H9 (cell line): ENCODE measurements around the gene GRIN2A. TPM values are rescaled to one million over a fixed set of nuclear protein-coding genes. Genes with fewer than 3 reads are reported as not detected.

Experiments used
- DNase-seq: peaks from one replicate; pipeline ENCODE4 v3.0.0-alpha.2; 2017
- H2AFZ ChIP-seq: one replicate; pipeline ENCODE4 v1.6.1; 2013; ENCODE audit warnings: mild to moderate bottlenecking, low read length, control low read depth, moderate library complexity
- H2AK5ac ChIP-seq: 2 replicates; pipeline ENCODE4 v1.6.1; 2013; ENCODE audit warnings: low read length, control low read depth, mixed read lengths; ENCODE audit not compliant: insufficient read length
- H2BK120ac ChIP-seq: one replicate; pipeline ENCODE4 v1.6.1; 2013; ENCODE audit warnings: low read depth, mild to moderate bottlenecking, low read length, control low read depth, inconsistent platforms; ENCODE audit not compliant: poor library complexity, severe bottlenecking
- H2BK12ac ChIP-seq: 2 replicates; pipeline ENCODE4 v1.6.1; 2013; ENCODE audit warnings: low read length, control low read depth, mixed read lengths, low read depth; ENCODE audit not compliant: insufficient read length
- H2BK15ac ChIP-seq: 2 replicates; pipeline ENCODE4 v1.6.1; 2013; ENCODE audit warnings: low read depth, low read length, control low read depth
- H2BK20ac ChIP-seq: one replicate; pipeline ENCODE4 v1.6.1; 2013; ENCODE audit warnings: low read depth, mild to moderate bottlenecking, low read length, control low read depth, inconsistent platforms; ENCODE audit not compliant: poor library complexity, severe bottlenecking
- H2BK5ac ChIP-seq: 2 replicates; pipeline ENCODE4 v1.6.1; 2013; ENCODE audit warnings: low read length, control low read depth, mixed read lengths; ENCODE audit not compliant: insufficient read length
- H3K14ac ChIP-seq: 2 replicates; pipeline ENCODE4 v1.6.1; 2013; ENCODE audit warnings: low read length, control low read depth; ENCODE audit not compliant: insufficient read depth
- H3K18ac ChIP-seq: 2 replicates; pipeline ENCODE4 v1.6.1; 2013; ENCODE audit warnings: low read depth, mild to moderate bottlenecking, mixed read lengths, low read length, control low read depth; ENCODE audit not compliant: insufficient read length
- H3K23ac ChIP-seq: 2 replicates; pipeline ENCODE4 v1.6.1; 2013; ENCODE audit warnings: low read length, control low read depth, mixed read lengths, low read depth; ENCODE audit not compliant: insufficient read length
- H3K23me2 ChIP-seq: 2 replicates; pipeline ENCODE4 v1.6.1; 2013; ENCODE audit warnings: low read depth, mild to moderate bottlenecking, mixed read lengths, low read length, control low read depth; ENCODE audit not compliant: insufficient read length, poor library complexity, severe bottlenecking
- H3K27ac ChIP-seq: 2 replicates; pipeline ENCODE4 v1.5.1; 2013; ENCODE audit warnings: low read length, control low read depth, mixed read lengths, low read depth; ENCODE audit not compliant: insufficient read length
- H3K27me3 ChIP-seq: 2 replicates; pipeline ENCODE4 v1.6.1; 2013; ENCODE audit warnings: low read length, control low read depth, inconsistent platforms; ENCODE audit not compliant: insufficient read depth
- H3K4ac ChIP-seq: 2 replicates; pipeline ENCODE4 v1.6.1; 2013; ENCODE audit warnings: low read depth, mild to moderate bottlenecking, control low read depth, inconsistent platforms, low read length, moderate library complexity
- H3K4me1 ChIP-seq: 2 replicates; pipeline ENCODE4 v1.6.1; 2013; ENCODE audit warnings: low read length, control low read depth, inconsistent platforms; ENCODE audit not compliant: insufficient read depth
- H3K4me2 ChIP-seq: 2 replicates; pipeline ENCODE4 v1.6.1; 2013; ENCODE audit warnings: low read length, control low read depth, mixed read lengths; ENCODE audit not compliant: insufficient read length, insufficient read depth
- H3K56ac ChIP-seq: 2 replicates; pipeline ENCODE4 v1.6.1; 2013; ENCODE audit warnings: low read depth, mild to moderate bottlenecking, mixed read lengths, low read length, control low read depth; ENCODE audit not compliant: insufficient read length
- H3K79me1 ChIP-seq: 2 replicates; pipeline ENCODE4 v1.6.1; 2013; ENCODE audit warnings: low read depth, mild to moderate bottlenecking, moderate library complexity, low read length, control low read depth, inconsistent platforms; ENCODE audit not compliant: insufficient read depth, poor library complexity, severe bottlenecking
- H3K79me2 ChIP-seq: 2 replicates; pipeline ENCODE4 v1.6.1; 2013; ENCODE audit warnings: low read length, control low read depth, inconsistent platforms; ENCODE audit not compliant: insufficient read depth
- H3K9ac ChIP-seq: 2 replicates; pipeline ENCODE4 v1.6.1; 2013; ENCODE audit warnings: low read length, control low read depth, mixed read lengths; ENCODE audit not compliant: insufficient read length; ENCODE audit errors: extremely low read depth
- H3K9me3 ChIP-seq: one replicate; pipeline ENCODE4 v1.6.1; 2013; ENCODE audit warnings: low read depth, low read length, inconsistent platforms; ENCODE audit not compliant: control insufficient read depth
- H3T11ph ChIP-seq: one replicate; pipeline ENCODE4 v1.6.1; 2013; ENCODE audit warnings: mild to moderate bottlenecking, low read length, control low read depth, inconsistent platforms
- H4K20me1 ChIP-seq: one replicate; pipeline ENCODE4 v1.6.1; 2013; ENCODE audit not compliant: control insufficient read depth, insufficient read length, insufficient read depth
- H4K5ac ChIP-seq: 2 replicates; pipeline ENCODE4 v1.6.1; 2013; ENCODE audit warnings: low read depth, mild to moderate bottlenecking, mixed read lengths, low read length, control low read depth; ENCODE audit not compliant: insufficient read length
- H4K8ac ChIP-seq: replicated peaks from 2 replicates; pipeline ENCODE4 v1.6.1; 2013; ENCODE audit warnings: low read length, control low read depth, mixed read lengths, low read depth; ENCODE audit not compliant: insufficient read length
- H4K91ac ChIP-seq: 2 replicates; pipeline ENCODE4 v1.6.1; 2013; ENCODE audit warnings: low read depth, mild to moderate bottlenecking, moderate library complexity, mixed read lengths, low read length, control low read depth; ENCODE audit not compliant: insufficient read length
- H3K27ac Mint-ChIP-seq, 3 experiments: 2 replicates in 2 of 3; 3 replicates in 1 of 3; pipeline ENCODE4 v1.8.0; 2020 to 2021; ENCODE audit warnings: mixed read lengths in 3 of 3, mild to moderate bottlenecking in 1 of 3, moderate library complexity in 1 of 3
- H3K27me3 Mint-ChIP-seq: 2 replicates; pipeline ENCODE4 v1.8.0; 2021; ENCODE audit warnings: low read depth, mild to moderate bottlenecking, moderate library complexity, mixed read lengths
- H3K36me3 Mint-ChIP-seq, 3 experiments: 2 replicates in 2 of 3; 3 replicates in 1 of 3; pipeline ENCODE4 v1.8.0; 2020 to 2021; ENCODE audit warnings: low read depth in 3 of 3, mixed read lengths in 3 of 3; ENCODE audit not compliant: insufficient read depth in 1 of 3
- H3K4me1 Mint-ChIP-seq, 2 experiments: 2 replicates each; pipeline ENCODE4 v1.8.0; 2020; ENCODE audit warnings: mixed read lengths in 2 of 2
- H3K4me3 Mint-ChIP-seq, 2 experiments: 2 replicates in 1 of 2; 3 replicates in 1 of 2; pipeline ENCODE4 v1.8.0; 2020 to 2021; ENCODE audit warnings: mild to moderate bottlenecking in 2 of 2, mixed read lengths in 2 of 2, moderate library complexity in 1 of 2
- H3K9me3 Mint-ChIP-seq, 2 experiments: 2 replicates in 1 of 2; 3 replicates in 1 of 2; pipeline ENCODE4 v1.8.0; 2020; ENCODE audit warnings: mild to moderate bottlenecking in 2 of 2, mixed read lengths in 2 of 2, moderate library complexity in 1 of 2
- WGBS: extraction: QIAGEN DNeasy Blood & Tissue Kit; methylation state at CpG from one replicate; pipeline ENCODE4 v1.1.7; 2013; ENCODE audit warnings: missing lambda C conversion rate, low lambda C conversion rate, mixed read lengths; ENCODE audit not compliant: insufficient read length; ENCODE audit errors: extremely low coverage; 5-methylcytosine and 5-hydroxymethylcytosine counted together
- total RNA-seq: library from RNA; stranded (reverse); gene quantifications from 2 replicates; pipeline ENCODE4 v1.2.1, GENCODE V29; 2021
- TF ChIP-seq, protein P1 (sequence below): fragments of 200-600 bp; sonication (generic); conservative IDR thresholded peaks from 3 replicates; pipeline ENCODE4 v1.8.0; 2021; ENCODE audit warnings: antibody characterized with exemption, mild to moderate bottlenecking

The GRIN2A gene
- total RNA-seq, 1 experiment from 2014 or later: 1.5 TPM

DNA sequence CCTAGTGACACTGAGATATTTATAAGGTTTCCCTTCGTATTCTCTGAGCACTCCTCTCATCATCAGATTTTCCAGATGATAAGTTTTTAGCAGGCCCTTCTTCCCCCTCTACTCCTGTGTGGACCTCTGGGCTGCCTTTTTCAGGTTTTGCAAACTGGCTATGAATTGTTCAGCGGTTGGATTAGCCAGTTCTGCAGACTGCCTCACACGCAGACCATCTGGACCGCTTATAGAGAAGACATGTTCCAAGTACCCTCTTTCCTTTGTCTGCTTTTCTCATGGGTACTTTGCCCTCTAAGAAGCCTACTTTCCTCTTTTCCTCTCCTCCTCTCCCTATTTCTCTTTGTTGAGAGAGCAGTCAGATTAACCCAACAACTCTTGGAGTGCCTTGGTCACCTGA lies 111.6 kb downstream of the GRIN2A start:
- H3K79me1 ChIP-seq: no peaks in the 10 kb centered on the region
- no peaks in the 10 kb centered on the region for H3K9me3 Mint-ChIP-seq
- H3K4me2 ChIP-seq: no peak overlapping the region
- TF ChIP-seq, protein P1, sequence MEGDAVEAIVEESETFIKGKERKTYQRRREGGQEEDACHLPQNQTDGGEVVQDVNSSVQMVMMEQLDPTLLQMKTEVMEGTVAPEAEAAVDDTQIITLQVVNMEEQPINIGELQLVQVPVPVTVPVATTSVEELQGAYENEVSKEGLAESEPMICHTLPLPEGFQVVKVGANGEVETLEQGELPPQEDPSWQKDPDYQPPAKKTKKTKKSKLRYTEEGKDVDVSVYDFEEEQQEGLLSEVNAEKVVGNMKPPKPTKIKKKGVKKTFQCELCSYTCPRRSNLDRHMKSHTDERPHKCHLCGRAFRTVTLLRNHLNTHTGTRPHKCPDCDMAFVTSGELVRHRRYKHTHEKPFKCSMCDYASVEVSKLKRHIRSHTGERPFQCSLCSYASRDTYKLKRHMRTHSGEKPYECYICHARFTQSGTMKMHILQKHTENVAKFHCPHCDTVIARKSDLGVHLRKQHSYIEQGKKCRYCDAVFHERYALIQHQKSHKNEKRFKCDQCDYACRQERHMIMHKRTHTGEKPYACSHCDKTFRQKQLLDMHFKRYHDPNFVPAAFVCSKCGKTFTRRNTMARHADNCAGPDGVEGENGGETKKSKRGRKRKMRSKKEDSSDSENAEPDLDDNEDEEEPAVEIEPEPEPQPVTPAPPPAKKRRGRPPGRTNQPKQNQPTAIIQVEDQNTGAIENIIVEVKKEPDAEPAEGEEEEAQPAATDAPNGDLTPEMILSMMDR: no peak
- H3K27me3 ChIP-seq: no peaks in the 10 kb centered on the region
- H4K20me1 ChIP-seq: no peaks in the 10 kb centered on the region
- no peaks in the 10 kb centered on the region for H3K4me1 ChIP-seq
- H3K18ac ChIP-seq: no peak overlapping the region
- H3K14ac ChIP-seq: no peak overlapping the region
- H3K9me3 ChIP-seq: no peaks in the 10 kb centered on the region
- WGBS: no CpG with 5 or more reads among the region's 4 CpGs
- H3K27ac ChIP-seq: no peak overlapping the region
- no peak overlapping the region for H4K91ac ChIP-seq
- H2AK5ac ChIP-seq: no peak overlapping the region
- H2BK12ac ChIP-seq: no peak overlapping the region
- H3K4ac ChIP-seq: no peak overlapping the region
- DNase-seq: no peak
- peaks cover 7% of the 10 kb centered on the region for H3K27me3 Mint-ChIP-seq
- no peaks in the 10 kb centered on the region for H3K23me2 ChIP-seq
- H2BK15ac ChIP-seq: no peak overlapping the region
- no peak overlapping the region for H4K5ac ChIP-seq
- no peak overlapping the region for H2BK5ac ChIP-seq
- no peak overlapping the region for H3K23ac ChIP-seq
- no peak overlapping the region for H3K27ac Mint-ChIP-seq
- H2BK20ac ChIP-seq: no peak overlapping the region
- H3T11ph ChIP-seq: no peak overlapping the region
- no peaks in the 10 kb centered on the region for H3K79me2 ChIP-seq
- H2BK120ac ChIP-seq: no peak overlapping the region
- no peak overlapping the region for H4K8ac ChIP-seq
- no peak overlapping the region for H3K56ac ChIP-seq
- no peak overlapping the region for H3K4me3 Mint-ChIP-seq
- no peak overlapping the region for H2AFZ ChIP-seq
- no peaks in the 10 kb centered on the region for H3K4me1 Mint-ChIP-seq
- H3K36me3 Mint-ChIP-seq: no peaks in the 10 kb centered on the region
- no peak overlapping the region for H3K9ac ChIP-seq
